HK-2 (cell line): Measurements from ENCODE around the gene NUBPL.
"Not testable (repeated sequence)": the region's sequence is repeated elsewhere in the genome, so short reads cannot be mapped to it uniquely, and the experiment has no call there.

Experiments used
- DNase-seq: peaks from one replicate; pipeline ENCODE4 v3.0.0-alpha.2; 2018; ENCODE audit not compliant: unreplicated experiment

NUBPL gene

GRCh38 chr14:31672709-31673108 lies 111.5 kb downstream of the NUBPL start:
- DNase-seq: no peak

- no peak for DNase-seq
Observed at GRCh38 chr14:31677052-31677451, 115.8 kb downstream of the NUBPL start.

GRCh38 chr14:31677630-31678029 lies 116.4 kb downstream of the NUBPL start:
- DNase-seq: no peak

GRCh38 chr14:31678421-31679249 lies 117.4 kb downstream of the NUBPL start:
- no peak for DNase-seq

- no peak for DNase-seq
Observed at GRCh38 chr14:31682768-31683167, 121.6 kb downstream of the NUBPL start.

- DNase-seq: no peak
Observed at GRCh38 chr14:31687726-31688125, 126.5 kb downstream of the NUBPL start.

- DNase-seq: no peak
Observed at GRCh38 chr14:31690056-31690455, 128.9 kb downstream of the NUBPL start.

GRCh38 chr14:31692376-31692781 lies 131.2 kb downstream of the NUBPL start:
- no peak for DNase-seq

- DNase-seq: no peak
Observed at GRCh38 chr14:31696378-31696777, 135.2 kb downstream of the NUBPL start.

- no peak for DNase-seq
Observed at GRCh38 chr14:31699809-31700208, 138.6 kb downstream of the NUBPL start.

- DNase-seq: no peak
Observed at GRCh38 chr14:31700282-31701074, 139.3 kb downstream of the NUBPL start.

GRCh38 chr14:31702130-31702529 lies 140.9 kb downstream of the NUBPL start:
- DNase-seq: no peak

- no peak for DNase-seq
Observed at GRCh38 chr14:31703056-31703455, 141.9 kb downstream of the NUBPL start.

GRCh38 chr14:31705731-31706130 lies 144.5 kb downstream of the NUBPL start:
- no peak for DNase-seq

- not testable (repeated sequence) for DNase-seq
Observed at GRCh38 chr14:31708661-31709060, 147.5 kb downstream of the NUBPL start.

GRCh38 chr14:31712244-31713127 lies 151.3 kb downstream of the NUBPL start:
- no peak for DNase-seq

- DNase-seq: no peak
Observed at GRCh38 chr14:31716208-31716607, 155.0 kb downstream of the NUBPL start.

GRCh38 chr14:31717294-31718085 lies 156.3 kb downstream of the NUBPL start:
- no peak for DNase-seq

- no peak for DNase-seq
Observed at GRCh38 chr14:31718585-31718984, 157.4 kb downstream of the NUBPL start.

- DNase-seq: no peak
Observed at GRCh38 chr14:31718985-31719384, 157.8 kb downstream of the NUBPL start.

- no peak for DNase-seq
Observed at GRCh38 chr14:31726337-31726736, 165.1 kb downstream of the NUBPL start.
